HG02970 (cell line): ENCODE data around the gene RPS6KL1.
"Not testable (repeated sequence)": the region's sequence is repeated elsewhere in the genome, so short reads cannot be mapped to it uniquely, and the experiment has no call there.

Experiments
- ATAC-seq: cut with Tn5 transposase; IDR thresholded peaks from one replicate; pipeline ENCODE4 v1.9.1; 2021; ENCODE audit warnings: mild to moderate bottlenecking, moderate library complexity, moderate number of reproducible peaks; ENCODE audit not compliant: unreplicated experiment, low FRiP score

The RPS6KL1 gene

DNA sequence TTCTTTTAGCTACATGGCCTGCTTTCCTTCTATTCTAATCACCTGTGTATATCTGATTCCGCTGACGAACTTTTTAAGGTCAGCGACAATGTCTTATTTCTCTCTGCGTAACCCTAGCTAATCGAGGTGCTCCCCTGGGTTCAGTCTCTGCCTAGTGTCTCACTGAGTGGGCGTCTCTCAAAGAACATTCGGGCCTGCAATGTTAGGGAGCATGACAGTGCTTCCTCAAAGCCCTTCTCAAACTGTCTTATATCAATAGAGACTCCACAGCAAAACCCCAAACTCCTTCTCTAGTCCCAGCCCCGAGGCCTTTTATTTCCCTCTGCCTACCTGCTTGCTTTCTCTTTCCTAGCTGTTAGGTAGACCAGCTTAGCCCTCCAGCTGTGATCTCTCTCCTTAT, 13.7 kb upstream of the RPS6KL1 start:
- no peak for ATAC-seq

- ATAC-seq = no peak
Observed at GRCh38 chr14:74936151-74936550, 13.1 kb upstream of the RPS6KL1 start.

DNA sequence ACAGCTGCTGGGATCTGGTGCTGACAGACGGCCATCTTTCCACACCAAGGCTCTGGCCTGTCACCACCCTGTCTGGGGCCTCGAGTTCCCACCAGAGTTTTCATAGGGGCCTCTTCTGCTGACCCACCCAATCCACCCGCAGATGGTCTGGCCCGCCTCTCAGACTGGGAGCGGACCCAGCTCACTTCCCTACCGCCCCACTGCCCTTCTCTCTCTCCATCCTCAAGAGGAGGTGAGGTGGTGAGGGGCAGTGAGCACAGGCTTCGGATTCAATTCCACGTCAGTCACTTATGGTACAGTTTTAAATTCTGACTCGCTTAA, 12.3 kb upstream of the RPS6KL1 start:
- ATAC-seq = no peak

GRCh38 chr14:74934476-74935359, 11.7 kb upstream of the RPS6KL1 start:
- no peak for ATAC-seq

DNA sequence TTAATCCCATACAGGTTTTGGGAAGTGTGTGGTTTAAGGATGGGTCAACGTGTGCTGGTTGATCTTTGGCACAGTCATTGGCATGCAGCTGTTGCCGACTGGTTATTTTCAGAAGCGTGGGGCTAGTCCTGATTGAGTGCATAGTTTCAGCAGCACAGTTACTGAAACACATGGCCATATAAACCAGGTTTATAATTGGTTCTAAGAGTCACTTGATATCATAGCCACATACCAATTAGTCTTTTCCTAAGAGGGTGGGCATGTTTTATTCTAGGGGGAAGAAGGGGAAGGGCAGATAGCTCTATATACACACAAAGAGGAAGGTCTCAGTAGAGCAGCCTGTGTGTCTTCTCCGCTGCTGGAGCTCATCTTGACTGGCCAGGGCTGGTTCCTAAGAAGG, 11.0 kb upstream of the RPS6KL1 start:
- ATAC-seq = no peak

DNA sequence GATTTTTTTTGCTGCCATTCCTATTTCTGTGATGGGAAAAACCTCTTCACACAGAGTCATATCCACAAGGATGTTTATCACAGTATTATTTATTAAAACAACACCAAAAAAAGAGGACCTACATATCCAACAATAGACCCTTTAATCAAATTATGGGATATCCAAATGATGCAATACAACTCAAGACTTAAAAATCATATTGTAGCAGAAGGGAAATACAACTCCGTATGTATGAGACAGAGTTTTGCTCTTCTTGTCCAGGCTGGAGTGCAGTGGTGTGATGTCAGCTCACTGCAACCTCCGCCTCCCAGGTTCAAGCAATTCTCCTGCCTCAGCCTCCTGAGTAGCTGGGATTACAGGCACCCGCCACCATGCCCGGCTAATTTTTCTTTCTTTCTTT, 9.9 kb upstream of the RPS6KL1 start:
- ATAC-seq = not testable (repeated sequence)

GRCh38 chr14:74932401-74932901, 9.4 kb upstream of the RPS6KL1 start:
- ATAC-seq = no peak

DNA sequence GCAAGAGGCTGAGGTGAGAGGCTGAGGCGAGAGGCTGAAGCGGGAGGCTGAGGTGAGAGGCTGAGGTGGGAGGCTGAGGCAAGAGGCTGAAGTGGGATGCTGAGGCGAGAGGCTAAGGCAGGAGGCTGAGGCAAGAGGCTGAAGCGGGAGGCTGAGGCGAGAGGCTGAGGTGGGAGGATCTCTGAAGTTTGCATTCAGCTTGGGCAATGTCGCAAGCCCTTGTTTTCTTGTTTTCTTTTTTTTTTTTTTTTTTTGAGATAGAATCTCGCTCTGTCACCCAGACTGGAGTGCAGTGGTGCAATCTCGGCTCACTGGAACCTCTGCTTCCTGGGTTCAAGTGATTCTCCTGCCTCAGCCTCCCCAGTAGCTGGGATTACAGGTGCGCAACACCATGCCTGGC, 8.7 kb upstream of the RPS6KL1 start:
- not testable (repeated sequence) for ATAC-seq

DNA sequence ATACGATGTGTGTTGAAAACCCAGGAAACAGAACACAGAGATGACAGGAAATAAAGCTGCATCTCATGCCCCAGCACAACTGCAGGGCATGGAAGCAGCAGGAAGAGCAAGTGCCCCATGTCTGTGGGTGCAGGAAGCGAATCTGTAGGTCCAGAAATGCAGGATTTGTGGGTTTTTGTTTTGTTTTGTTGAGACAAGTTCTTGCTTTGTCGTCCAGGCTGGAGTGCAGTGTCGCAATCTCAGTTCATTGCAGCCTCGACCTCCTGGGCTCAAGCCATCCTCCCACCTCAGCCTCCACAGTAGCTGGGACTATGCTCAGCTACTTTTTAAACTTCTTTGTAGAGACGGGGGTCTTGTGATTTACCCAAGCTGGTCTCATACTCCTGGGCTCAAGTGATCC, 6.2 kb upstream of the RPS6KL1 start:
- ATAC-seq = no peak

- ATAC-seq = no peak
Observed at GRCh38 chr14:74927225-74927624, 4.2 kb upstream of the RPS6KL1 start.

- no peak for ATAC-seq
Observed at GRCh38 chr14:74924061-74924460, 1.0 kb upstream of the RPS6KL1 start.

GRCh38 chr14:74921987-74922751, 891 bp downstream of the RPS6KL1 start:
- no peak for ATAC-seq

DNA sequence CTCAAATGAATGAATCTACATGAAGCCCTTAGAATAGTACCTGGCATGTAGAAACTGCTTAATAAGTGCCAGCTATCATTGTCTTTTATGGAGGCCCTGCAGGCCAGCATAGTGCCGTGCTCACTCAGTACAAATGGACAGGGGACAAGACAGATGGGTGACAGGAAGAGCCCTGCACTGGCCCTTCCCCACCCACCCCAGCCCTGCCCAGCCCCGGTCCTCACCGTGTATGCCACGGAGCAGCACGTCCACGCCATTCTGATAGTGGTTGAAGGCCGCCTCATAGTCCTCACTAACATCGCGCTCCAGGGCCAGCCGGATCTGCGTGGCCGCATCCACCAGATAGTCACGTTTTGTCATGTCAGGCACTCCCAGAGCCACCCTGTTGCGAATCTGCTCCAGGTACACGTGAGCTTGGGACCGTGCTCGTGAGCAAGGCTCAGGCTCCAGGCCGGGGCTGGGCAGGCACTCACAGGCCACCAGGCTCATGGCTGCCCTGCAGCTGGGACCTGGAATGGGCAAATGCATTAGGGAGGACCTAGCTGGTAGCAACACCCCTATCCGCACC, 1.9 kb downstream of the RPS6KL1 start:
- no peak for ATAC-seq

GRCh38 chr14:74920281-74920680, 2.8 kb downstream of the RPS6KL1 start:
- no peak for ATAC-seq

- ATAC-seq = no peak
Observed at GRCh38 chr14:74919421-74920165, 3.5 kb downstream of the RPS6KL1 start.

- no peak for ATAC-seq
Observed at GRCh38 chr14:74918380-74918779, 4.7 kb downstream of the RPS6KL1 start.

DNA sequence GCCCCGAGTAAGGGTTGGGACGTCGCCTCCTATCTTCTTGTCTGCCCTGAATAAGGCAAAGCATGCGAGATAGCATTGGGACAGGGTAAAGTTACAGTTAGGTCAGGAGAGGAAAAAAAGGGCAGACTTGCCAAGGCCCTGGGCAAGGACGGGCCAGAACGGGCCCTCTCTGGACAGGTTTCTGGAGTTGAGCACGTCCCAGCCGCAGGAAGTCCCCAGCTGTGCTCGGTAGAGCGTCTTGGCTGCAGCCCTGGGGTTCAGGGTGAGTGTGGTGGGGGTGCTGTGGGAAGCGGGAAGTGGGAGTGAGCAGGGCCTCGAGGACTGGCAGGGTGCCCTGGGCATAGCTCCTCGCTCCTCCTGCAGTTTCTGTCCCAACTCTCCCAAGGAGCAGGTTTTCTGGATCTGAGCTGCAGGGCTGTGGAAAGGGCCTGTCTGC, 5.4 kb downstream of the RPS6KL1 start:
- no peak for ATAC-seq

- ATAC-seq = no peak
Observed at GRCh38 chr14:74917178-74917543, 5.9 kb downstream of the RPS6KL1 start.

DNA sequence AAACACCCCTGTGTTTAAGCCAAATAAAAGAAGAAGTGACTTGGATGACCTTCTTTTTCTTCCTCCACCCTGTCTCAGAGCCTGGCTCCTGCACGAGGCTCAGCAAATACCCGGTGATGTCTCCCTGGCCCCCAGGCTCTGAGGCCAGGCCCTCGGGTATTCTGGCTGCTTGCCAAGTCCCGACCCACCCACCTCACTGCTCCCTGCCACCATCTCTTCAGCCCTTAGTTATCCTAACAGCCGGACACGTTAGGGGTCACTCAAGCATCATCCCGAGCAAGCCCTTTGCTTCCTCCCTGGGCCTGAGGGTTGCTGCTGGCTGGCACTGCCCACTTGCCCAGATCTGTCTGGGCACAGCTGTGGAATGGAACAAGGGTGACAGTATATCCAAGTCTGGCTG, 7.2 kb downstream of the RPS6KL1 start:
- ATAC-seq = no peak

DNA sequence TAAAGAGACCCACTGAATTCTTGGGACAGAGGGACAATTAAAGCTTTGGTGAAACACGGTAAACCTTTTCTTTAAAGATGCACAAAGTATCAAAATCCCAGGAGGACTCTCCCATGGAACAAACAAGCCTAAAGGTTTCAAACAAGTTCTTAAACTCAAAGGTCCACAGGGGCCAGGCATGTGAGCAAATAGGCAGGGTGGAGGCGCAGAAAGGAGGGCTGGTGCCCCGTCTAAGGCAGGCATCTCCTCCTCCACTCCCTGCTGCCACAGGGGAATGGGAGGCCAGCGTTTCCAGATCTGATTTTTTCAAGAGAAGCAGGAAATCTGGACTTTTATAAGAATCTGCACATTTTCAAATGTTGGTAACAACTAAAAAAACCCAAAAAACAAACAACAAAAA, 7.6 kb downstream of the RPS6KL1 start:
- no peak for ATAC-seq
